CD4-positive, alpha-beta T cell treated with Interleukin-15 for 1 hour (primary cell): Measurements from ENCODE around the gene DDRGK1.
"Not testable (repeated sequence)": the region's sequence is repeated elsewhere in the genome, so short reads cannot be mapped to it uniquely, and the experiment has no call there.

ENCODE experiments used
- DNase-seq: peaks from one replicate; pipeline ENCODE4 v3.0.0-alpha.2; 2020

DDRGK1 gene

GRCh38 chr20:3210346-3210745 is 5.9 kb upstream of the DDRGK1 start:
- no peak for DNase-seq

- no peak for DNase-seq
Measured at GRCh38 chr20:3209946-3210317, 5.5 kb upstream of the DDRGK1 start.

DNA sequence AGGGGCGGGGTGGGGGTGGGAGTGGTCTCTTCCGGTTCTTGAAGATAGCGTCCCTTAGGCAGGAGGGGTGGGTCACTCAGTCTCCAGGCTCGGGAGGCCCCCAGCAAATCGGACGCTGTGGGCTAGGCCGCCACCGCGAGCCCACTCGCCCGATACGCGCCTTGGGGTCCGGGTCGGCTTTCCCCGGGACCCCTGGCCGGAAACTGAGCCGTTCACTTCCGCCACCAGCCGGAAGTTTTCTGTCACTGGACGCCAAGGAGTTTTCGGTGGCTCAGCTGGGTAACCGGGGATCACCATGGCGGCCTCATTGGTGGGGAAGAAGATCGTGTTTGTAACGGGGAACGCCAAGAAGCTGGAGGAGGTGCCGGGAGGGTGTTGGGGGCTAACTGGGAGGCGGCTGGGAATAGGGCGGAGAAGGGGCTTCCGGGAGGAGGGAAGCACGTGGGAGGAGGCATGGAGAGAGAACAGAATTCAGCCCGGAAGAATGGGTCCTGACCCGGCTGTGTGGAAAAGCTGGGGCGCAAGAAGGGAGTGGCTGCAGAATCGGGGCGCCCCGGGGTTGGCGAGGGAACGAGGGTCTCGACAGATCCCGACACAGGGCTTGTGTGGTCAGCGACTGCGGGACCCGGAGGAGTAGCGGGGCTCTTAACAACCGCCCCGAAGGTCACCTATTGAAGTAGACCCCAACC is 4.9 kb upstream of the DDRGK1 start, which contains the start of gene ITPA:
Gene ITPA (plus strand): TSS at position 242 of the 689 bp plus-strand sequence. CDS start 54 bp downstream, at position 296.
- DNase-seq = peak; percentile 58

DNA sequence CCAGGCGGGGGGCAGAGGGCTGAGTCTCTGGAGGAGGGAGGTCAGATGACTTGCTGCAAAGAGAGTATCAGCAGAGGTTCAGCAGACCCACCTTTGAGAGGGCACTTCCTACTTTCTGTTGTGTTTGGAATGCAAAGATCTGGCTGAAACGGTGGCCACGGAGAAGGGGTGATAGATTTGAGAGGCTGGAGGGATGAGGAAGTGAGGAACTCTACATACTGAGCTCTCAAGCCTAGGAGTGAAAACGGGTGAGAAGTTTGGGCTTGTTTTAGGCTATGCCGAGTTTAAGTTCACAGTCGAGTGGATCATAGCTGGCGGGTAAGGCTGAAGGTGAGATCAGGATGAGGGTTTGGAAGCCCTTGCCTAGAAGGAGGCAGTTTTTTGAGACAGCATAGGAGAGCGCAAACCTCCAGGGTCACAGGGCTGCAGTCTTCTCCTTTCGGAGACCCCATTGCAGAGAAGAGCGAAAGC is 4.3 kb upstream of the DDRGK1 start:
- DNase-seq = no peak

- DNase-seq = no peak
Measured at GRCh38 chr20:3203315-3204123, 963 bp downstream of the DDRGK1 start.

GRCh38 chr20:3202965-3203314 is 1.5 kb downstream of the DDRGK1 start:
- DNase-seq = no peak

GRCh38 chr20:3199976-3200755 is 4.3 kb downstream of the DDRGK1 start:
- DNase-seq = no peak

DNA sequence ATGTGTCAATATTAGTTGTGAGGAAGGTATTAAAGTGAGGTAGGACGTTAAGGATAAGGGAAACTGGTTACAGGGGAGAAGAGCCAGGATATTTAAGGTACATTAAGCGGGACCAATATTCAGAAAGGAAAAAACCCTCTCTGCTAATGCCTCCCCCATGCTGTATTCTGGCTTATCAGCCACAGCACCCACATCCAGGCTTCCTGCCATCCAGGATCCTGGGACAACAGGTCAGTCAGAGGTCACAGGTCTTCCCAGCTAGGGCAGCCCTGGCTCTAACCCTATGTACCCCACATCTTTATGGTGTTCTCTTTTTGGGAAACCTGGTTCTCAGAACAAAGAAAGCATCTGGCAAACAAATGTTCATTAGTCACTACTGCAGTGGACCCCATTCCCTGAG is 5.3 kb downstream of the DDRGK1 start:
- DNase-seq = no peak

DNA sequence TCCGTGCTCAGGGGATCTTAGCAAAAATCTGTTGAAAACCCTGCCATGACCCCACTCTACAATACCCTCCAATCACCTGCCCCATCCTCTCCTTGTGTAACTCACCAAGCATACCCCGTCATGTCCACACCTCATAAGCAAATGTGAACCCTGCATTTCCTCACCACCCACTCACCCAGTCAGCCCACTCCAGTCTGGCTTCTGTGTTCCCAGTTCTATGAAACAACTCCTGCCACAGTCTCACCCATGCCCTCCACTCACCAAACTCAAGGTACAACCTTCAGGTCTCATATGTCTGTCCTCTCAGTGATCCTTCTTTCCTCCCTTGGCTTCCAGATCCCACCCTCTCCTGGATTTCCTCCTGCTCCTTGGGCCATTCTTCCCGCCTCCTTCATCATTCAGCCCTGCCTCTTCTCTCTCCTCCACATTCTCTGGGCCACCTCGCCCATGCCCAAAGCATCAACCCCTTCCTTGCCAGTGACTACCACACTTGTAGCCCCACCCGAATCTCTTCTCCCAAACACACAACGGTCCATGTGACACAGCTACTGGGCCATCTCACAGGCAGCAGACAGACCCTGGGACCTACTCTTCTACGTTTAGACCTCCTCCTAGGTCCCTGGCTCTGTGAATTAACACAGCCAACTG is 8.8 kb downstream of the DDRGK1 start:
- DNase-seq = no peak

DNA sequence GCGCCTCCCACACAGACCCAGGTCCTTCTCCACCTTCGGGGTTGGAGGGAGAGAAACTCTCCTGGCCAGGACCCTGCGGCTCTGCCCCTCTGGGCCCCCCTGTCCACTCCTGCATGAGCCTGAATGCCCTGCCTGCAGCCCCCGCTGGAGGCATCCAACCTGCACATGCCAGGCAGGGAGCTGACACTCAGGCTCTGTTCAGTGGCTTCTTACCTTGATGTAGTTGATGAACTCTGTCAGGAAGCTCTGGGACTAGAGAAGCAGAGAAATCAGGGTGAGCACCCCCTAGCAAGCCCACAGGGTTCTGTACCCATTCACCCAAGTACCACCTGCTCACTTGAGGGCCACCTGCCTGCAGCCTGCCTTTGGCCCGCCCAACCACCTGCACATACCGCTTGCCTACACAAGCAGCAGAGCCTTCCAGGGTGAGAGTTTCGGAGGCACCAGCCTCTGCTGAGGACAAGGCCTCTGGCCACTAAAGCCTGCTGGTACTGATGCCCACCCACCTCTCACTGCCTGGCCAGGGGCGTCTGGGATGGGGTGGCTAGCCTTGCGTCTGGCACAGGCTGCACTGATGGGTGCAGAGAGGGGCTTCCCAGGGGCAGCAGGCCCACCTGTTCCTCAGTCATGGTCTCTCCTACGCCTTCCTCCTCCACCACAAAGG is 9.7 kb downstream of the DDRGK1 start:
- DNase-seq = no peak

DNA sequence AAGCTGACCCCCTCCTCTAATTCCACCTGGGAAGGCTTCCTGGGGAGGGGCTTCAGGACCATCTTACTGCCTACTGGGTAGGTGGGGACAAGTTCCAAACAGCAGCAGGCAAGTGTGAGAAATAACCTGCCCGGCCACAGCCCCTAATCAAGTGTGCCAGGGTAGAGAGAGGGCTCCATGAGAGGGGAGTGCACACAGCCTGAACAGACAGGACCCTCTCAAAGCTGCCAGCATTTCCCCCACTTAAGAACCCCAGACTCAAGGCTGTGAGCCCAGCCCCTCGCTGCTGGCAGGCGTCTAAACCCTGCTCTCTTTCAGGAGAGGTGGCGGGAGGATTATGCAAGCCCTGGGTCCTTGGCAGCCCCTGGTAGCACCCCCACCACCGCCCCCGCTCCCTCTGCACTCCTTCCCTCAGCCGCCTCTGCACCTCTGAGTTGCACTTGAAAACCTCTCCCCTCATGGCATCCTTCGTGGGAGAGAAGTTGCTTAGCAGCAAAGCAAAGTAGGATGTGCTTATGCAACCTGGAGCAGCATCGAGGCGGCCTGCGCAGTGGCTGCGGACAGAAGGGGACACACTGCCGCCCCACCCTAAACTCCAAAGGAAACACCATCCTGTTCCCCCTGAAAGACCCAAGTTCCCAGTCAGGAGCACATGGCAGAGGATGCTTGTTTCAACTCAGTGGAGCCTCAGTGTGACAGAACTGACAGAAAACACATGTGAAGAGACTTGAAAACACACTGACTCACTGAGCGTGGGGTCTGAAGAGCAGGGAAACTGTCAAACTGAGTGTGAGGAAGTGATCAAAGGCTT is 10.5 kb downstream of the DDRGK1 start:
- no peak for DNase-seq

DNA sequence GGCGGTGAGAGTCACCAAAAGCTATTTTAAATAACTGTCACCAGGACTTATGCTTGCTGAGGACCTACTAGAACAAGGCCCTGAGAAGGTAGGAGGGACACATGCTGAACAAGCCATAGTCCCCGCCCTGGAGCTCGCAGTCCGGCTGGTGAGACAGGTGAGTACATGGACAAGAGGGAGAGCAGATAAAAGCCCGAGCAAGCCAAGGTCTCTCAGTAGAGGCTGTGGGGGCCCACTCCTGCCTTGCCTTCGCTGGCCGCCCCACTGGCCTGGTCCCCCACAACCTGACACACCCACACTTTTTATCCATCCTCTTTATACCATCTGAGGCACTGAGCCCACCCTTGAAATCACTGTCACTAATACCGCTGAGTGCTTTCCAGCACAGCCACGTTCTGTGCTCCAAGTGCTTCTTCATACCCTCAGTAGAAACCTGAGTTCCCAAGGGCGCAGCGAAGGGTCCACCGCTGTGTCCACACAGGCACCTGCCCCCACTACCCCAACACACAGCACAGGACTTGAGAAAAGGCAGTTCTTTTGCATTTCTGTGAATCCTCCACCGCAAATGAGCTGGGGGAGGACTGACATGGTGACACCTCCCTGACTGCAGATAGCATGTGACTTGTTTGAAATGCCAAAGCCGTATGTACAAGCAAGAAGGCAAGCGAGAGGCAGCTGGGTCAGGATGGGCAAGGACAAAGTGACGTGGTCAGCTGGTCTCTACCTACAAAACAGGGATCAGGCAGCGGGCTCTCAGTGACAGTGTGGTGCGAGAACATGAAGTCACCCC is 12.1 kb downstream of the DDRGK1 start:
- DNase-seq = no peak

DNA sequence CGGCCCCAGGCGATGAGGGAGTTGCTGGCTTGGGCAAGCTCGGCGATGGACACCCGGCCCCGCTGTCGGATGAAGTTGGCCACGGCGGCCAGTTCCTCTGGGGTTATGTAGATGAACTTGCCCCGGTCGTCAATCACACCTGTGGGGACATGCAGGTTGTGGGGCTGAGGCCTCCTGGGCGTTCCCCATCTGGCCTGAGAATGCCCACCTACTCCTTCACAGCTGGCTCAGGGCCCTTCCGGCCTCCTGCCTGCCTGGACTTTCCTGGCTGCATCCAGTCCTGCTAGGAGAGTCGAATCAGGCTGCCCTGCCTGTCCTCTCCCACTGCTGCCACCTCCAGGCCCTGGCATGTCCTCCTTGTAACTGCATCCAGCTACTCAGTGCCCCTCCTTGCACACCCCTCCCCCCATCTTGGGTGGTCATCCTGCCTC is 13.8 kb downstream of the DDRGK1 start:
- no peak for DNase-seq

GRCh38 chr20:3189561-3190131 is 14.8 kb downstream of the DDRGK1 start:
- DNase-seq = no peak

GRCh38 chr20:3188823-3189413 is 15.6 kb downstream of the DDRGK1 start:
- DNase-seq = no peak

DNA sequence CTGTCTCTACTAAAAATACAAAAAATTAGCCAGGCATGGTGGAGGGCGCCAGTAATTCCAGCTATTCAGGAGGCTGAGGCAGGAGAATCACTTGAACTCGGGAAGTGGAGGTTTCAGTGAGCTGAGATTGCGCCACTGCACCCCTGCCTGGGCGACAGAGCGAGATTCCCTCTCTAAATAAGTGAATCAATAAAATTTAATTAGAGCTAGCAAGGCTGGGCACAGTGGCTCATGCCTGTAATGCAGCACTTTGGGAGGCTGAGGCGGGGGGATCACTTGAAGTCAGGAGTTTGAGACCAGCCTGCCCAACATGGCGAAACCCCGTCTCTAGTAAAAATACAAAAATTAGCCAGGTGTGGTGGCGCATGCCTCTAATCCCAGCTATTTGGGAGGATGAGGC is 16.6 kb downstream of the DDRGK1 start:
- not testable (repeated sequence) for DNase-seq

GRCh38 chr20:3183896-3184612 is 20.4 kb downstream of the DDRGK1 start:
- no peak for DNase-seq

- DNase-seq = not testable (repeated sequence)
Measured at GRCh38 chr20:3182429-3182828, 22.1 kb downstream of the DDRGK1 start.

GRCh38 chr20:3181270-3181669 is 23.2 kb downstream of the DDRGK1 start:
- DNase-seq = no peak
